Measurements from ENCODE around the gene CLEC2L. TPM values are rescaled to one million over a fixed set of nuclear protein-coding genes. Genes with fewer than 3 reads are reported as not detected.

Gene CLEC2L
- total and polyA plus RNA-seq, 2 of the 8 experiments (the other 6 are each of a cell fraction or from before 2014, with no cell fraction given): 0.20 to 1.9 TPM

DNA sequence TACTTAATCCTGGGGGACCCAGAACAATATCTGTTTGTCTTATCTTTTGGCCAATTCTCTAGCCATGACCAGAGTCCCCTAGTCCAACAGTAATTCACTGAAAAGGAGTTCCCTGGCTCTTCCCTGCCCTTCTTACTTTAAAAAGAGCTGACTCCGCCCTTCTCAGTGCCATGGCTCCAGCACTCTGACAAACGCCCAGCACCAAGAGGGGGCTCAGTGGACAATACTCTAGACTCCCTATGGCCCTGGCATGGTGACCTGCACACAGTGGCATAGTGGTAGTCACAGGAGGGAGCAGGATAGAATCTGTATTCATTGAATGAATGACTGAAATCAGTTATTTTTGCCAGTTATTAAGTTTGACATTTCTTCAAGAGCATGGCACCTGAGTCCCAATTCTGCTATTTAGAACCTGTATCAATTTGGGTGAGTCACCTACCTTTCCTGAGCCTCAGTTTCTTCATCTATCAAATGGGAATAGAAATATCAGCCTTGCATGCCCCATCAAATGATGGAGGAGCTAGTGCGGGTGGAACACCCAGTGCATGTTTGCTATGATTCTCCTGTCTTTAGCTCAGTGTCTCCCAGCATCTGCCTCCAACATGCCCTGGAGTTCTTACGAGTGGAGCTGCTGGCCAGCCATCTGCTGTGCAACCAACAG is 69.4 kb downstream of the CLEC2L start:
- H3K9me3 ChIP-seq (ENCODE audit: insufficient read depth in 2 of 2, low read depth in 1 of 2, low read length in 1 of 2): no peaks in the 10 kb centered on the region
- no peak overlapping the region for H4K8ac ChIP-seq (ENCODE audit: extremely low read depth, insufficient read depth, low read length)
- no peak overlapping the region for H3K9ac ChIP-seq (replicated peaks in 1 of 4; ENCODE audit: extremely low read depth in 1 of 4, low read depth in 3 of 4, low read length in 3 of 4)
- DNase-seq (ENCODE audit: low read depth in 1 of 2, low spot score in 2 of 2): no peak
- H2BK12ac ChIP-seq (ENCODE audit: low read depth, low read length): no peak overlapping the region
- no peaks in the 10 kb centered on the region for H3K79me2 ChIP-seq (ENCODE audit: control insufficient read depth in 1 of 2, insufficient read depth in 2 of 2, low read length in 2 of 2)
- no peak overlapping the region for H2AK5ac ChIP-seq (ENCODE audit: low read depth, low read length)
- H3K27me3 ChIP-seq (replicated peaks in 1 of 4; ENCODE audit: control insufficient read depth in 3 of 4, extremely low read depth in 1 of 4, insufficient read depth in 3 of 4, low read length in 3 of 4): no peaks in the 10 kb centered on the region
- H4K20me1 ChIP-seq (replicated peaks in 1 of 2; ENCODE audit: control insufficient read depth in 1 of 2, insufficient read depth in 2 of 2, low read length in 2 of 2): no peaks in the 10 kb centered on the region
- H3K36me3 ChIP-seq (ENCODE audit: control insufficient read depth in 2 of 4, insufficient read depth in 4 of 4, low read length in 3 of 4): peaks cover 0 to 12% (median 0%) of the 10 kb centered on the region in 4 experiments; a peak in 1 of 8 replicates
- H3K4me3 ChIP-seq (ENCODE audit: extremely low read depth in 1 of 4, insufficient read depth in 2 of 4, low read depth in 3 of 4, low read length in 4 of 4): no peak overlapping the region
- CTCF ChIA-PET (ENCODE audit: partially characterized antibody): interaction anchor here (0.7 to 2.7 kb wide), 7 partner anchors 9 to 159 kb away, joined by 3 to 13 read pairs (median 5); no protein-coding TSS in a partner anchor
- H4K91ac ChIP-seq (replicated peaks; ENCODE audit: insufficient read length, low read length): no peak overlapping the region
- no peak overlapping the region for H2AFZ ChIP-seq (ENCODE audit: low read length)
- H2BK15ac ChIP-seq (ENCODE audit: low read length): no peak overlapping the region
- no peak for FAIRE-seq
- no peak overlapping the region for H3K23ac ChIP-seq (ENCODE audit: insufficient read length)
- H3K14ac ChIP-seq (ENCODE audit: insufficient read length): no peak overlapping the region
- H3K27ac ChIP-seq (ENCODE audit: low read depth, low read length): no peak overlapping the region
- no peak overlapping the region for H2BK20ac ChIP-seq (ENCODE audit: low read length)
- H3K4me2 ChIP-seq (ENCODE audit: insufficient read depth in 1 of 2, low read depth in 2 of 2, low read length in 2 of 2): no peak overlapping the region
- no peak overlapping the region for H2BK120ac ChIP-seq (replicated peaks; ENCODE audit: low read depth, low read length)
- H4K5ac ChIP-seq (ENCODE audit: insufficient read length, low read depth, low read length): no peak overlapping the region
- H3K56ac ChIP-seq (replicated peaks; ENCODE audit: insufficient read length, low read depth, low read length): no peak overlapping the region
- H3K79me1 ChIP-seq (ENCODE audit: low read depth, low read length): no peaks in the 10 kb centered on the region
- H3K4ac ChIP-seq (replicated peaks; ENCODE audit: insufficient read length, low read depth, low read length): no peak overlapping the region
- no peak overlapping the region for H2BK5ac ChIP-seq (ENCODE audit: low read depth, low read length)
- no peak overlapping the region for H3K18ac ChIP-seq (ENCODE audit: extremely low read depth, low read length)
- POLR2A ChIA-PET (ENCODE audit: partially characterized antibody): interaction anchor here (1.2 kb wide), 1 partner anchor 17 kb away, joined by 3 read pairs; no protein-coding TSS in a partner anchor
- no peaks in the 10 kb centered on the region; a peak in 1 of 7 replicates for H3K4me1 ChIP-seq (replicated peaks in 1 of 4; ENCODE audit: control insufficient read depth in 3 of 4, insufficient read depth in 4 of 4, low read length in 3 of 4)
- no peaks in the 10 kb centered on the region for H3K23me2 ChIP-seq (ENCODE audit: low read depth, low read length)
- WGBS, 2 experiments (ENCODE audit: extremely low coverage in 1 of 2, insufficient coverage in 1 of 2, insufficient read length in 1 of 2, insufficient replicate concordance in 2 of 2, low coverage in 1 of 2, low lambda C conversion rate in 2 of 2, missing lambda C conversion rate in 1 of 2): 89% methylated on average over 4 of the region's 4 CpGs; no CpG with 5 or more reads in 1 of the 2 experiments
- TF ChIP-seq RAD21 (IDR thresholded peaks at IDR 0.05 in 1 of 2, conservative IDR thresholded peaks at IDR 0.05 in 1 of 2; ENCODE audit: low read depth in 2 of 2, low read length in 2 of 2) (no peak), RXRA (IDR thresholded peaks at IDR 0.05; ENCODE audit: insufficient read depth, low read depth, low read length) (no peak), RFX5 (IDR thresholded peaks at IDR 0.05; ENCODE audit: borderline replicate concordance, low read depth, low read length) (no peak), GABPA (IDR thresholded peaks at IDR 0.05; ENCODE audit: borderline replicate concordance, insufficient read depth, low read length) (no peak), PHF8 (conservative IDR thresholded peaks at IDR 0.05; ENCODE audit: low read depth, low read length) (no peak), SP4 (IDR thresholded peaks at IDR 0.05; ENCODE audit: low read length) (no peak), ZNF274 (IDR thresholded peaks at IDR 0.05; ENCODE audit: borderline replicate concordance, extremely low read depth, low read length) (no peak), RNF2 (IDR thresholded peaks at IDR 0.05; ENCODE audit: borderline replicate concordance, low read depth, low read length, missing control alignments, poor library complexity, severe bottlenecking) (no peak), EP300 (IDR thresholded peaks at IDR 0.05; ENCODE audit: borderline replicate concordance in 1 of 2, low read depth in 2 of 2, low read length in 2 of 2) (no peak), CHD1 (IDR thresholded peaks at IDR 0.05; ENCODE audit: low read depth, low read length) (no peak)
- TF ChIP-seq, protein P1, sequence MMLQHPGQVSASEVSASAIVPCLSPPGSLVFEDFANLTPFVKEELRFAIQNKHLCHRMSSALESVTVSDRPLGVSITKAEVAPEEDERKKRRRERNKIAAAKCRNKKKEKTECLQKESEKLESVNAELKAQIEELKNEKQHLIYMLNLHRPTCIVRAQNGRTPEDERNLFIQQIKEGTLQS (IDR thresholded peaks at IDR 0.05; ENCODE audit: insufficient read depth, low read depth, low read length): no peak

Data from H1 (cell line).